Brain microvascular endothelial cell (primary cell): ENCODE data around the gene HIVEP2.

ENCODE experiments used
- DNase-seq: peaks from one replicate; pipeline ENCODE4 v3.0.0-alpha.2; 2020
- H3K27ac ChIP-seq: fragments of 250-450 bp; sonication (Bioruptor Pico); 2 replicates; pipeline ENCODE4 v1.5.1; 2020; ENCODE audit warnings: mild to moderate bottlenecking, moderate library complexity
- H3K27me3 ChIP-seq: fragments of 250-450 bp; sonication (Bioruptor Pico); replicated peaks from 2 replicates; pipeline ENCODE4 v1.5.1; 2020; ENCODE audit warnings: mild to moderate bottlenecking
- H3K36me3 ChIP-seq: fragments of 250-450 bp; sonication (Bioruptor Pico); replicated peaks from 2 replicates; pipeline ENCODE4 v1.5.1; 2020; ENCODE audit warnings: mild to moderate bottlenecking
- H3K4me3 ChIP-seq: 2 replicates; pipeline ENCODE4 v1.5.1; 2011; ENCODE audit warnings: low read depth, mild to moderate bottlenecking, control low read depth, low read length, moderate library complexity
- CTCF ChIP-seq: IDR thresholded peaks from 2 replicates; pipeline ENCODE4 v1.5.1; 2011; ENCODE audit warnings: low read depth, mild to moderate bottlenecking, moderate library complexity, low read length, control low read depth, inconsistent platforms; ENCODE audit errors: missing control alignments
- in situ Hi-C: cut with HindIII; loops from 2 replicates; pipeline ENCODE4 v1.10.0; 2017; ENCODE audit warnings: low sequenced_read_pairs, low pct_ligation_motif_present

Gene HIVEP2

GRCh38 chr6:142844065-142844755, 100.8 kb downstream of the HIVEP2 start:
- no peaks in the 10 kb centered on the region for H3K36me3 ChIP-seq
- H3K27ac ChIP-seq: peak overlapping the region; percentile 97
- no peaks in the 10 kb centered on the region for H3K27me3 ChIP-seq
- in situ Hi-C loops: no loop called here
- H3K4me3 ChIP-seq: no peak overlapping the region
- no peak for TF ChIP-seq CTCF
- no peak for DNase-seq

DNA sequence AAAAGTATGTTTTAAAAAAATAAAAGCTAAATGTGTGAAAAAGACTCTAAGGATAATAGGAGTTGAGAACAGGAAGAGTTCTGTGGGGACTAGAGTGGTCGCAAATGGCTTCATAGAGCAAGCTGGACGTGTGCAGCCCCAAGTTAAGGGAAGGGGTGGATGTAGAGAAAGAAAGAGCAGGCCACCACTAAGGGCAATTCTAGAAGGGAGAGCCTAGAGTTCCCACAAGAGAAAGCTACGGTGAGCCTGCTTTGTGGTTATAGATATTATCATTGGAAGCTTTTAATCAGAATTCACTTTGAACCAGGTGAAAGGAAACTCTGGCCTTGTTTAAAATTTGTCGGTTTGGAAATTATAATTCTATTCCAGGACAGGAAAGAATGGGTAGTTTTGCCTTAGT, 101.6 kb downstream of the HIVEP2 start:
- peak overlapping the region; percentile 97 for H3K27ac ChIP-seq
- H3K4me3 ChIP-seq: no peak overlapping the region
- no peak for TF ChIP-seq CTCF
- no peaks in the 10 kb centered on the region for H3K27me3 ChIP-seq
- no peak for DNase-seq
- in situ Hi-C loops: no loop called here
- no peaks in the 10 kb centered on the region for H3K36me3 ChIP-seq

DNA sequence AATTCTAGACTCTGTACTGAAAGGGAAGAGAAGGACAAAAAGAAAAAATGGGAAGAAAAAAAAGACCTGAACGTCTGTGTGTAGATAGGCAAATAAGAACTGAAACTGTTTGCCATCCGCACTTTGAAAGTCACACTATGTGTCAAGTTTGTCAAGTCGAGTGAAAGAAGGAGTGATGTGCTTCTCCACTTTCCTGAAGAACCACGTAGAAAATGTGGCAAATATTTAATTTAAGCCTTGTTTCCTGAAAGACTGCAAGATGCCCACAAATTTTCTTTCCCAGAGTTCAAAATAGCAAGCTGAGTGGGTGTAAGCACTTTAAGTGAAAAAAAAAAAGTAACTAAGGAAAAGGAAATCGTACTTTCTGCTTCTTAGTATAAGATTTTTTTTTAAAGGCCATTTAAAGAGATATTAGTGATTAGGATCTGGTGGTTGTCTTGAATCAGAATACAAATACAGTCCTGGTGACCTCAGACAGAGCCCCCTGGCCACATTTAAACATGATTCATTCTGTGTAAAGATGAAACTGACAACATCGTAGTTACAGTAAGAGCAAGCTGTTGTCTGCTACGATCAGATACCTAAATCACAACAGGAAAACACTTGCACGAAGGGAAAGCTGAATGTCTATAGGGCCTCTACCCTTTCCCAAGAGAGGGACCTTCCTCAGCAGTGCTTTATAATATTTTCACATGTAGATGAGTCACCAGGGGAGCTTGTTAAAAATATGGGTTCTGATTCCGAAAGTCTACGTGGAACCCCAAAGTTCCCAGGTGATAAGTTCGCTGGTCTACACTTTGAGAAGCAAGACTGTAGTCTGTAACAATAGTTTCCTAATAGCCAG, 102.3 kb downstream of the HIVEP2 start:
- no peaks in the 10 kb centered on the region for H3K36me3 ChIP-seq
- H3K4me3 ChIP-seq: no peak overlapping the region
- H3K27me3 ChIP-seq: no peaks in the 10 kb centered on the region
- peak; percentile 92 for DNase-seq
- in situ Hi-C loops: no loop called here
- no peak for TF ChIP-seq CTCF
- peak overlapping the region; percentile 97 for H3K27ac ChIP-seq

DNA sequence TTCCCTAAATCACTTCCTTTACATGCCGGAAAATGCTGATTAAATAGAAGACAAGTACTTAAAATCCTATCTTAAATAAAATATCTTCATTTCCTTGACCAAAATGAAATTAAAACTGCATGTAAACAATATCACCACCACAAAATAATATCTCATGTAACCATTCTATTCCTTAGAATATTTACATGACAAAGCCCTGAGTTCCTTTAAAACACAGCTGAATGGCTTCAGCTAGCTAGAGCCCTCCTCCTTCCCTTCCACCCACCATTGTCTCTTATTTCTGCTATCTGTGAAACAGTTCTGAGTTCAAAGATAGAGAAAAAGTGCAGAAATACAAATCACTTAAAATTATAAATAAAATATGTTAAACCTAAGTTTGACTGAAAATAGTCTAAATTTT, 103.1 kb downstream of the HIVEP2 start:
- no peak for TF ChIP-seq CTCF
- H3K27me3 ChIP-seq: no peaks in the 10 kb centered on the region
- peak overlapping the region; percentile 97 for H3K27ac ChIP-seq
- H3K4me3 ChIP-seq: no peak overlapping the region
- no peak for DNase-seq
- no peaks in the 10 kb centered on the region for H3K36me3 ChIP-seq
- in situ Hi-C loops: no loop called here

GRCh38 chr6:142839686-142840040, 105.3 kb downstream of the HIVEP2 start:
- H3K36me3 ChIP-seq: no peaks in the 10 kb centered on the region
- DNase-seq: no peak
- H3K4me3 ChIP-seq: no peak overlapping the region
- no peaks in the 10 kb centered on the region for H3K27me3 ChIP-seq
- H3K27ac ChIP-seq: peak overlapping the region; percentile 4
- in situ Hi-C loops: no loop called here
- TF ChIP-seq CTCF: no peak
